H1 (cell line): Measurements from ENCODE around the gene UBE2M.

ENCODE experiments used
- EP300 ChIP-seq, 2 experiments: IDR thresholded peaks; 1 replicate in 1 of 2; 2 replicates in 1 of 2; pipeline ENCODE4 v1.6.1; 2011 to 2012; ENCODE audit warnings: low read depth in 2 of 2, low read length in 2 of 2, mild to moderate bottlenecking in 2 of 2, borderline replicate concordance in 1 of 2, inconsistent platforms in 1 of 2, moderate library complexity in 1 of 2
- EZH2 ChIP-seq: fragments of 200-600 bp; sonication (generic); IDR thresholded peaks from 2 replicates; pipeline ENCODE4 v1.7.1; 2012; ENCODE audit warnings: low read depth, mild to moderate bottlenecking, moderate library complexity, low read length, inconsistent platforms; ENCODE audit not compliant: severe bottlenecking
- KDM1A ChIP-seq: fragments of 200-600, 300-600 bp; sonication (generic); IDR thresholded peaks from 2 replicates; pipeline ENCODE4 v1.7.1; 2016; ENCODE audit warnings: mild to moderate bottlenecking, low read length, borderline replicate concordance
- PHF8 ChIP-seq: fragments of 200-600 bp; sonication (generic); conservative IDR thresholded peaks from 2 replicates; pipeline ENCODE4 v1.7.1; 2012; ENCODE audit warnings: low read depth, mild to moderate bottlenecking, inconsistent platforms, low read length, moderate library complexity
- POLR2A ChIP-seq, 2 experiments: IDR thresholded peaks; 1 replicate in 1 of 2; 2 replicates in 1 of 2; pipeline ENCODE4 v1.6.1; 2011; ENCODE audit warnings: low read depth in 2 of 2, low read length in 2 of 2, mild to moderate bottlenecking in 2 of 2; ENCODE audit errors: control extremely low read depth in 1 of 2
- POLR2AphosphoS5 ChIP-seq: IDR thresholded peaks from 2 replicates; pipeline ENCODE4 v1.6.1; 2011; ENCODE audit warnings: low read depth, low read length
- SRF ChIP-seq: IDR thresholded peaks from 2 replicates; pipeline ENCODE4 v1.6.1; 2011; ENCODE audit warnings: mild to moderate bottlenecking, low read depth, low read length, moderate library complexity
- SUZ12 ChIP-seq: fragments of 200-600 bp; sonication (generic); IDR thresholded peaks from 2 replicates; pipeline ENCODE4 v1.6.1; 2012; ENCODE audit warnings: mild to moderate bottlenecking, inconsistent platforms, low read length, moderate library complexity, mixed read lengths
- TAF1 ChIP-seq: IDR thresholded peaks from 2 replicates; pipeline ENCODE4 v1.6.1; 2011; ENCODE audit warnings: mild to moderate bottlenecking, low read depth, low read length
- YY1 ChIP-seq: IDR thresholded peaks from 2 replicates; pipeline ENCODE4 v1.6.1; 2011; ENCODE audit warnings: low read depth, mild to moderate bottlenecking, low read length
- TF ChIP-seq, protein P1 (sequence below), 3 experiments: IDR thresholded peaks; 1 replicate in 2 of 3; 2 replicates in 1 of 3; pipeline versions ENCODE4 v1.5.1 to v1.6.1; 2011; ENCODE audit warnings: low read length in 3 of 3, mild to moderate bottlenecking in 3 of 3, inconsistent platforms in 2 of 3, low read depth in 1 of 3, moderate library complexity in 1 of 3; ENCODE audit not compliant: insufficient read depth in 1 of 3; ENCODE audit errors: control extremely low read depth in 1 of 3
- TF ChIP-seq, protein P2 (sequence below): IDR thresholded peaks from 2 replicates; pipeline ENCODE4 v1.6.1; 2011; ENCODE audit warnings: low read length, improper control_type of control experiment

GRCh38 chr19:58558623-58559274 lies 338 bp upstream of the UBE2M start:
- no peak for TF ChIP-seq SUZ12
- TF ChIP-seq EP300 (IDR thresholded peaks at IDR 0.05; ENCODE audit: borderline replicate concordance in 1 of 2, low read depth in 2 of 2, low read length in 2 of 2), result no peak
- TF ChIP-seq POLR2A (IDR thresholded peaks at IDR 0.05; ENCODE audit: control extremely low read depth in 1 of 2, low read depth in 2 of 2, low read length in 2 of 2), result peak in 1 of 2 experiments; percentile 78; a peak in 2 of 3 replicates
- TF ChIP-seq, protein P1, sequence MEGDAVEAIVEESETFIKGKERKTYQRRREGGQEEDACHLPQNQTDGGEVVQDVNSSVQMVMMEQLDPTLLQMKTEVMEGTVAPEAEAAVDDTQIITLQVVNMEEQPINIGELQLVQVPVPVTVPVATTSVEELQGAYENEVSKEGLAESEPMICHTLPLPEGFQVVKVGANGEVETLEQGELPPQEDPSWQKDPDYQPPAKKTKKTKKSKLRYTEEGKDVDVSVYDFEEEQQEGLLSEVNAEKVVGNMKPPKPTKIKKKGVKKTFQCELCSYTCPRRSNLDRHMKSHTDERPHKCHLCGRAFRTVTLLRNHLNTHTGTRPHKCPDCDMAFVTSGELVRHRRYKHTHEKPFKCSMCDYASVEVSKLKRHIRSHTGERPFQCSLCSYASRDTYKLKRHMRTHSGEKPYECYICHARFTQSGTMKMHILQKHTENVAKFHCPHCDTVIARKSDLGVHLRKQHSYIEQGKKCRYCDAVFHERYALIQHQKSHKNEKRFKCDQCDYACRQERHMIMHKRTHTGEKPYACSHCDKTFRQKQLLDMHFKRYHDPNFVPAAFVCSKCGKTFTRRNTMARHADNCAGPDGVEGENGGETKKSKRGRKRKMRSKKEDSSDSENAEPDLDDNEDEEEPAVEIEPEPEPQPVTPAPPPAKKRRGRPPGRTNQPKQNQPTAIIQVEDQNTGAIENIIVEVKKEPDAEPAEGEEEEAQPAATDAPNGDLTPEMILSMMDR (IDR thresholded peaks at IDR 0.05; ENCODE audit: control extremely low read depth in 1 of 3, insufficient read depth in 1 of 3, low read depth in 1 of 3, low read length in 3 of 3), result no peak
- TF ChIP-seq TAF1, result no peak; the same call in 1 of the 2 replicates
- TF ChIP-seq PHF8, result peak; percentile 83
- no peak for TF ChIP-seq EZH2
- TF ChIP-seq SRF, result no peak
- TF ChIP-seq POLR2AphosphoS5, result peak; percentile 65
- TF ChIP-seq, protein P2, sequence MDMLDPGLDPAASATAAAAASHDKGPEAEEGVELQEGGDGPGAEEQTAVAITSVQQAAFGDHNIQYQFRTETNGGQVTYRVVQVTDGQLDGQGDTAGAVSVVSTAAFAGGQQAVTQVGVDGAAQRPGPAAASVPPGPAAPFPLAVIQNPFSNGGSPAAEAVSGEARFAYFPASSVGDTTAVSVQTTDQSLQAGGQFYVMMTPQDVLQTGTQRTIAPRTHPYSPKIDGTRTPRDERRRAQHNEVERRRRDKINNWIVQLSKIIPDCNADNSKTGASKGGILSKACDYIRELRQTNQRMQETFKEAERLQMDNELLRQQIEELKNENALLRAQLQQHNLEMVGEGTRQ, result no peak
- peak; percentile 99 for TF ChIP-seq YY1
- TF ChIP-seq KDM1A, result no peak
